HG03108 (cell line): Measurements from ENCODE around the gene GSG1L.

Source experiments
- ATAC-seq: cut with Tn5 transposase; IDR thresholded peaks from one replicate; pipeline ENCODE4 v1.9.1; 2021; ENCODE audit warnings: moderate library complexity; ENCODE audit not compliant: unreplicated experiment

Gene GSG1L

GRCh38 chr16:28063591-28064061 lies at the start of gene GSG1L:
Gene GSG1L (minus strand): TSS chr16:28063714. CDS start chr16:28063424, 290 bp downstream.
- no peak for ATAC-seq

GRCh38 chr16:28112908-28113307 lies 49.4 kb upstream of the GSG1L start:
- ATAC-seq = no peak

DNA sequence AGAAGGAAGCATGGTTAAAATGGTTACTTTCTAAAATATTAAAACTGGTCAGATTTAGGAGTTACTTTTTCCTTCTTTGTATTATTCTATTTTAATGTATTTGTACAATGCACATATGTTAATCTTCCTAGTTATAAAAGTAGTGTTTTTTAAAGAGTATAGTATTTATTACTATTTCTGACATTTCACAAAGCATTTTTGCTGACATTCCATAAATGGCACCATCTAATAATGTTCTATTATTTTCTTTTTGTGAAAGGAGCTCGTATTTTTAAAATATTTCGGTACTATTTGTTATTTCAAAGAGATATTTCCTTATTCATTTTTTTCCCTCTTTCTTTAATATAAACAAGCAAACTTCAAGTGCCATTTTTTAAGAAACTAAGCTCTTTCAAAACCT lies 47.5 kb upstream of the GSG1L start:
- no peak for ATAC-seq

GRCh38 chr16:28110479-28110878 lies 47.0 kb upstream of the GSG1L start:
- no peak for ATAC-seq

DNA sequence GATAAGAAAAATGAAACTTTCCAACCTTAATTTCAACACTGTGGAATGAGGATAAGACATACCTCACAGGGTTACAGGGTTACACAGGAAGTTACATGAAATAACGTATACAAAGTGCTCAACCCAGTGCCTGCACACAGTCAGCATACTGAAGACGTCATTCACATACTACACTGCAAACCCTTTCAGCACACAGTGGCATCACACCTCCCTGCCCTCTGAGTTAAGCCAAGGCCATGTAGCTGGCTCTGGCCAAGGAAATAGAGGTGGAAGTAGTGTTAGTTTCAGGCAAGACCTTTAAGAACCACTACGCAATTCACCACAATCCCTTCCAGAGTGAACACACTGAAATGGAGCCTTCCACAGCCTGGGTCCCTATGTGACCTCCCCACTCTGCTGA lies 46.6 kb upstream of the GSG1L start:
- no peak for ATAC-seq

GRCh38 chr16:28108590-28109247 lies 45.2 kb upstream of the GSG1L start:
- ATAC-seq = no peak

- ATAC-seq = no peak
Measured at GRCh38 chr16:28107232-28107631, 43.7 kb upstream of the GSG1L start.

GRCh38 chr16:28106467-28107215 lies 43.1 kb upstream of the GSG1L start:
- ATAC-seq = no peak

DNA sequence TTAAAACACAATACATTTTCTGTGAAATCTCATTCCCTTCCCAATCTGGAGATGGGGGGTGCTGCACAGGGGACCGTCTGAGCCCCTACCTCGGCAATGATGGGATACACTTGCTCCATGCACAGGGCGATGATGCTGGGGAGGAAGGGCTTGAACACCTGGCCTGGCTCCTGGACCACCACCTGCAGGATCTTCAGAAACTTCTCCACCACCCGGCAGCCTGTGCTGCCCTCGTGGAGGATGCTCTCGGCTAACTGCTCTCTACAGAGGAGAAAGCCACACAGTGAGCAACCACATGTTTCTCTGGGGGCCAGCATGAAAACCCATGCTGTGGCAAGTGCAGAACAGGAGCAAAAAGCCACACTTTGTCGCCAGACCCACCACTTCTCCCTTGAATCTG lies 42.4 kb upstream of the GSG1L start:
- no peak for ATAC-seq

- no peak for ATAC-seq
Measured at GRCh38 chr16:28105297-28105696, 41.8 kb upstream of the GSG1L start.

DNA sequence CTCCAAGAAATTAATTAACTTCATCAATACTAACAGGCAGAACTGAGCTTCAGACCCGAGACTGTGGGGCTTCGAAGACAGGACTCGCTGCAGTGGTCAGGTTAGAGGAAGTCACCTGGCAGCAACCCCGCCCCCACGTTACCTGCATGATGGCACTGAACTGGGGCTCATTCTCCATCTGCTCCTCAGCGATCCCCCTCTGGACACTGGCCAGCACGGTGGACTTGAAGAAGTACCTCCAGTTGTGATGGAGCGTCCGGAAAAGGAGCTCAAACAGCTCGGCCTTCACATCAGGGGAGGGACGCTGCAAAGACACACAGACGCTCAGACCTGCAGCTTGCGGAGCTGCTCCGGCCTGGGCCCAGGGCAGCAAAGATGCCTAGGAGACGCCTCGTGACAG lies 40.9 kb upstream of the GSG1L start:
- no peak for ATAC-seq

DNA sequence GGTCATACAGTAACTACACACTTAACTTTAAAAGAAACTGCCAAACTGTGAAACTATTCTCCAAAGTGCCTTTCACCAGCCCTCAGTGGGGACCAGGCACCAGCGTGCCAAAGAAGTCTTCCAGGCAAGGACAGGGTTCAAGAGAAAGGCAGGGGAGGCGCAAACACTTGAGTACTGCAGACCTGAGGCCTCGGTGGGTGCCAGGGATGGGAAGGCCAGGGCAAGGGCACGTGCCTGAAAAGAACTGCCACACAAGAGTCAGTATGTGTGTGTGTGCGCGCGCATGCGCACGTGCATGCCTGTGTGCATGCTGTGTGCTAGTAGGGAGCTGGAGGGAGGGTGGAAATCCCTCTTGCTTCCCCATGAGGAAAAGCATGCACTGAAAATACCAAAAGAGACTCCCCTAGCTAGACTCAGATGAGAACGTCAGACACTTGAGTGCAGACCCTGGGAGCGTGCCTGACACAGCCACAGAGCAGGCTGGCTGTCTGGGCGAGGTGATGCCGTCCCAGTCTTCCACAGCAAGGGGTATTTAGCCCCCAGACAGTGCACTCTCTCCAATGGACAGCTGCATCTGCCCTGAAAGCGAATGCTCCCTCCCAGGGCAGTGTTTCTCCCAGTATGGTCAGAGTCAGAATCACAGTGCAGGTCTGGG lies 40.1 kb upstream of the GSG1L start:
- no peak for ATAC-seq

GRCh38 chr16:28101533-28101890 lies 38.0 kb upstream of the GSG1L start:
- no peak for ATAC-seq

DNA sequence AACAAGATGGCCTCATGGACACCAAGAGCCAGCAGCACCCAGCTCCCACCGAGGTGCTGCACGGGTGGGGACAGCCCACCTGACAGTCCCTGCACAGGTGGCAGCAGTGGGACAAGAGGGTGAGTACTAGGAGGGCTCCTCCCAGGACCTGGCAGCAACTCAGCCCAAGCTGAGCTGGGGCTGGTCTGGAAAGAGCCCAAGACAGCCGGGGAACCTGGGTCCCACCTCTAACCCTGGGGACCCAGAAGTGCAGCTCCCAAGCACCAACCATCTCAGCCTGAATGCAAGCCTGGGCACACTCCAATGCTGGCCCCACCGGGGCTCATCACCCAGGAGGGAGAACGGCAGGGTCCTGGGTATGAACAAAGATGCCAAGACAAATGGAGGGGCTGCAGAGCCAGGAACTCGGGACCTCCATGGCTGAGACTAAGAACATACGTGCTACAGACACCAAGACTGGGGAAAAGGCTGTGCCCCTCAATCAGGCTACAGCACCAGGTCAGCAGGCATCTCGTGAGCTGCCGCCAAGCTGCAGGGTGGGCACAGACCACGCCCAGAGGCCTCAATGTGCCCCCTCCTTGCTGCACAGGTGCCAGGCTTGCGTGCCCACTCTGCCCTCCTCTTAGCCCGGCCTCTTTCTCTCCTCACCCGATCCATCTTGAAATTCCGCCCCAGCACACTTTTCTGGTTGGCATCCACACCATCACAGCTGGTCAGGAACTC lies 37.5 kb upstream of the GSG1L start:
- no peak for ATAC-seq

DNA sequence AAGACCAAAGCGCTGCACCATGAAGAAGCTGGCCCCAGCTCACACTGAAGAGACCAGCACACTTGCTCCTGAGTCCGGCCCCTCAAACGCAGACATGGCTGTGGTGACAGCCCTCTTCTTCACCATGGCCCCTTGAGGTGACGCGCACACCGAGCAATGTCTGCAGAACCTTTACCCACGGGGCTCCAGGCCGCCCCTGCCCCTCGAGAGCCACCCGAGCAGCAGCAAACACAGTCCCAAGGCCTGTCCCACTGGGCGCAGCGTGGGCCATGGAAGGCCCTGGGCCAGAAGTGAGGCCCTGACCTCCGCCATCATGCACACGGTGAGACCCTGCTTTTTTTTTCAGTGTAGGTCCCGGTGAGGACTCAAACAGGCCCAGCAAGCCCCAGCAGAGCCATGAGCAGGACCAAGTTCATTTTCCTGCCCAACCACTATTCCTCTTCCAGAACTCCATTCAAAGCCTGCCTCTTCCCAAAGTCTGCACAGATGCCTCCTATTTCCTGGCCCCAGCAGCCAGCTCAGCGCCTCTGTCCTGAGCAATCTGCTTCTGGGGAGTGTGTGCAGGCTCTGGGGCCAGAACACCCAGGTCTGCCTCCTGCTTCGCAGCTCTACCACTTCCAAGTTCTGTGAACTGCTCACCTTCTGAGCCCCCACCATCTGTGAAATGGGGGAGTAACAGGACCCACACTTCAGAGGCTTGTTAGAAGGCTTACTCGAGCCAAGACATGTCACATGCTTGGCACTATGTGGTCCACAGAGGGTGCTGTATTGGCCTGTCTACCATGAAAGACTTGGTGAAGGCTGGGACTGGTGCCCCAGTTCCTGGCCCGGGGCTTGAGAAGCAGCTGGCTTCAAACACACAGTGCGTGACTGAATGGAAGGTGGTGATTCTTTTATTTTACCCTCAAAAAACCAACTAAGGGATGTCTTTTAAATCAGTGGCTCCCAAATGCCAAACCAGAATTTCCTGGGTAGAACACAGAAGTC lies 35.7 kb upstream of the GSG1L start:
- no peak for ATAC-seq

GRCh38 chr16:28098171-28098958 lies 34.9 kb upstream of the GSG1L start:
- ATAC-seq = no peak

DNA sequence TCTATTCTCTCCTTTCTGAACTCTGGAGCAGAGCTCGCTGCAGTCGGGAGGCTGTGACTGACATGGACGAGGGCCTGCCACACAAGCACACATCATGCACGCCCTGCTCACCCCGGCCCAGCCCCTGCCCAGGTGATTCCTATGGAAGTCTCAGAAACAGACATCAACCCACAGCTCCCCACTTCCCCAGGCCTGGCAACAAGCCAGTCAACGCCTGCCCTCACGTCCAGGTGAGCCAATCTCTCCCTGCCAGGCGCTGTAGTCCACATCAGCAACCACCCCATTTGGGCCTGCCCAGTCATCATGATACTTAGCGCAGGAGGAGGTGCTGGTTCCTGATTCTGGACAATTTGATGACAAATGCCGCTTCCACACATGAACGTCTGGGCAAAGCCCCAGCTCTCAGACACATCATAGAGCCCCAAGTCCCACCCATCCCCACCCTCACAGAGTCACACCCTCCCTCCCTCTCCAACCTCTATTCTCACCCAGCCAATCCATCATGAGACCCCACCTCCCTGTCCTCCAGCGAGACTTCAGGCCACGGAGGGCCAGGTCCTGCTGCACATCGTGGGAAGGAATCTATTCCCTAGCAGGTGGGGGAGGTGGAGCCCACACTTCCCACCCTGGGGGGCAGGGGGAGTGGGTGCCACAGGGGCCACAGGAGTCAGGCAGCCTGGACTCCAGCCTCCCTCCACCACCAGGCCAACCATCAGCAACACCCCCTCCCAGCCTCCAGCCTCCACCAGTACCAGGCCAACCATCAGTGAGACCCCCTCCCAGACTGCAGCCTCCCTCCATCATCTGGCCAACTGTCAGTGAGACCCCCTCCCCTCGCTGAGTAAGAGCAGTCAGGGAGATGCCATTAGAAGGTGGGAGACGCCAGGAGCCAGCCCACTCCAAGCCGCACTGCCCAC lies 33.7 kb upstream of the GSG1L start:
- no peak for ATAC-seq

GRCh38 chr16:28093385-28093725 lies 29.8 kb upstream of the GSG1L start:
- ATAC-seq = no peak
